HUES6 (cell line): Measurements from ENCODE around the gene TMEM38B.

ENCODE experiments used
- H3K27ac ChIP-seq: 2 replicates; pipeline ENCODE4 v1.7.0; 2013; ENCODE audit warnings: low read depth, mild to moderate bottlenecking, low read length, inconsistent platforms
- H3K27me3 ChIP-seq: 2 replicates; pipeline ENCODE4 v1.6.1; 2013; ENCODE audit warnings: low read length; ENCODE audit not compliant: control insufficient read depth, insufficient read depth
- H3K36me3 ChIP-seq: 2 replicates; pipeline ENCODE4 v1.6.1; 2013; ENCODE audit warnings: low read length; ENCODE audit not compliant: control insufficient read depth, insufficient read depth
- H3K4me1 ChIP-seq: 2 replicates; pipeline ENCODE4 v1.6.1; 2013; ENCODE audit warnings: low read length; ENCODE audit not compliant: control insufficient read depth, insufficient read depth
- H3K4me3 ChIP-seq: 2 replicates; pipeline ENCODE4 v1.5.1; 2013; ENCODE audit warnings: low read depth, low read length
- H3K9ac ChIP-seq: one replicate; pipeline ENCODE4 v1.6.1; 2013; ENCODE audit warnings: mild to moderate bottlenecking, low read length
- H3K9me3 ChIP-seq: 2 replicates; pipeline ENCODE4 v1.6.1; 2013; ENCODE audit warnings: low read depth, low read length; ENCODE audit not compliant: control insufficient read depth, insufficient read depth

The TMEM38B gene

GRCh38 chr9:105667867-105668266 lies 26.5 kb upstream of the TMEM38B start:
- no peaks in the 10 kb centered on the region for H3K9me3 ChIP-seq
- no peak overlapping the region for H3K4me3 ChIP-seq
- no peaks in the 10 kb centered on the region for H3K36me3 ChIP-seq
- no peak overlapping the region for H3K27ac ChIP-seq
- H3K4me1 ChIP-seq: no peaks in the 10 kb centered on the region
- no peaks in the 10 kb centered on the region; the same call in 1 of the 2 replicates for H3K27me3 ChIP-seq
- H3K9ac ChIP-seq: no peak overlapping the region

GRCh38 chr9:105670315-105670714 lies 24.0 kb upstream of the TMEM38B start:
- H3K27me3 ChIP-seq: no peaks in the 10 kb centered on the region; the same call in 1 of the 2 replicates
- no peak overlapping the region for H3K27ac ChIP-seq
- H3K9me3 ChIP-seq: no peaks in the 10 kb centered on the region
- H3K4me1 ChIP-seq: no peaks in the 10 kb centered on the region
- no peak overlapping the region for H3K9ac ChIP-seq
- H3K4me3 ChIP-seq: no peak overlapping the region
- no peaks in the 10 kb centered on the region for H3K36me3 ChIP-seq

- no peak overlapping the region for H3K4me3 ChIP-seq
- no peak overlapping the region for H3K27ac ChIP-seq
- no peaks in the 10 kb centered on the region for H3K36me3 ChIP-seq
- H3K9me3 ChIP-seq: no peaks in the 10 kb centered on the region
- no peak overlapping the region for H3K9ac ChIP-seq
- H3K27me3 ChIP-seq: no peaks in the 10 kb centered on the region; the same call in 1 of the 2 replicates
- H3K4me1 ChIP-seq: no peaks in the 10 kb centered on the region
Observed at GRCh38 chr9:105670775-105671174, 23.6 kb upstream of the TMEM38B start.

- H3K36me3 ChIP-seq: no peaks in the 10 kb centered on the region
- no peak overlapping the region for H3K9ac ChIP-seq
- H3K27ac ChIP-seq: no peak overlapping the region
- no peaks in the 10 kb centered on the region; the same call in 1 of the 2 replicates for H3K27me3 ChIP-seq
- H3K9me3 ChIP-seq: no peaks in the 10 kb centered on the region
- no peak overlapping the region for H3K4me3 ChIP-seq
- H3K4me1 ChIP-seq: no peaks in the 10 kb centered on the region
Observed at GRCh38 chr9:105672711-105673234, 21.6 kb upstream of the TMEM38B start.

GRCh38 chr9:105673850-105674387 lies 20.4 kb upstream of the TMEM38B start:
- Histone ChIP-seq H3K4me1 (peaks cover 6% of the 10 kb centered on the region; the same call in 1 of the 2 replicates), H3K36me3 (no peaks in the 10 kb centered on the region), H3K4me3 (no peak overlapping the region), H3K27me3 (no peaks in the 10 kb centered on the region; the same call in 1 of the 2 replicates), H3K9ac (no peak overlapping the region), H3K27ac (no peak overlapping the region), H3K9me3 (no peaks in the 10 kb centered on the region)

- H3K4me1 ChIP-seq: peaks cover 6% of the 10 kb centered on the region; the same call in 1 of the 2 replicates
- H3K9me3 ChIP-seq: no peaks in the 10 kb centered on the region
- H3K27me3 ChIP-seq: no peaks in the 10 kb centered on the region
- no peaks in the 10 kb centered on the region for H3K36me3 ChIP-seq
- no peak overlapping the region for H3K4me3 ChIP-seq
- no peak overlapping the region for H3K9ac ChIP-seq
- no peak overlapping the region for H3K27ac ChIP-seq
Observed at GRCh38 chr9:105676351-105676923, 17.9 kb upstream of the TMEM38B start.

GRCh38 chr9:105678163-105678562 lies 16.2 kb upstream of the TMEM38B start:
- Histone ChIP-seq H3K4me3 (no peak overlapping the region), H3K36me3 (no peaks in the 10 kb centered on the region), H3K27ac (no peak overlapping the region), H3K9me3 (no peaks in the 10 kb centered on the region), H3K9ac (no peak overlapping the region), H3K4me1 (peaks cover 6% of the 10 kb centered on the region; the same call in 1 of the 2 replicates), H3K27me3 (no peaks in the 10 kb centered on the region)

GRCh38 chr9:105678781-105679180 lies 15.6 kb upstream of the TMEM38B start:
- Histone ChIP-seq H3K9ac (no peak overlapping the region), H3K4me3 (no peak overlapping the region), H3K27me3 (no peaks in the 10 kb centered on the region), H3K4me1 (peaks cover 6% of the 10 kb centered on the region; the same call in 1 of the 2 replicates), H3K27ac (no peak overlapping the region), H3K9me3 (no peaks in the 10 kb centered on the region), H3K36me3 (no peaks in the 10 kb centered on the region)

- no peak overlapping the region for H3K9ac ChIP-seq
- no peaks in the 10 kb centered on the region for H3K9me3 ChIP-seq
- no peaks in the 10 kb centered on the region for H3K36me3 ChIP-seq
- peaks cover 6% of the 10 kb centered on the region; the same call in 1 of the 2 replicates for H3K4me1 ChIP-seq
- no peak overlapping the region for H3K27ac ChIP-seq
- H3K27me3 ChIP-seq: no peaks in the 10 kb centered on the region
- H3K4me3 ChIP-seq: no peak overlapping the region
Observed at GRCh38 chr9:105679257-105680022, 14.9 kb upstream of the TMEM38B start.

- peaks cover 6% of the 10 kb centered on the region; the same call in 1 of the 2 replicates for H3K4me1 ChIP-seq
- no peaks in the 10 kb centered on the region for H3K9me3 ChIP-seq
- H3K36me3 ChIP-seq: no peaks in the 10 kb centered on the region
- no peak overlapping the region for H3K9ac ChIP-seq
- H3K27me3 ChIP-seq: no peaks in the 10 kb centered on the region
- no peak overlapping the region for H3K27ac ChIP-seq
- no peak overlapping the region for H3K4me3 ChIP-seq
Observed at GRCh38 chr9:105681313-105681712, 13.0 kb upstream of the TMEM38B start.

GRCh38 chr9:105681724-105682123 lies 12.6 kb upstream of the TMEM38B start:
- H3K4me3 ChIP-seq: no peak overlapping the region
- no peaks in the 10 kb centered on the region for H3K27me3 ChIP-seq
- peaks cover 6% of the 10 kb centered on the region; the same call in 1 of the 2 replicates for H3K4me1 ChIP-seq
- no peak overlapping the region for H3K9ac ChIP-seq
- no peaks in the 10 kb centered on the region for H3K36me3 ChIP-seq
- H3K9me3 ChIP-seq: no peaks in the 10 kb centered on the region
- H3K27ac ChIP-seq: no peak overlapping the region
